ENCODE results near the gene MYO3A.

Gene MYO3A

DNA sequence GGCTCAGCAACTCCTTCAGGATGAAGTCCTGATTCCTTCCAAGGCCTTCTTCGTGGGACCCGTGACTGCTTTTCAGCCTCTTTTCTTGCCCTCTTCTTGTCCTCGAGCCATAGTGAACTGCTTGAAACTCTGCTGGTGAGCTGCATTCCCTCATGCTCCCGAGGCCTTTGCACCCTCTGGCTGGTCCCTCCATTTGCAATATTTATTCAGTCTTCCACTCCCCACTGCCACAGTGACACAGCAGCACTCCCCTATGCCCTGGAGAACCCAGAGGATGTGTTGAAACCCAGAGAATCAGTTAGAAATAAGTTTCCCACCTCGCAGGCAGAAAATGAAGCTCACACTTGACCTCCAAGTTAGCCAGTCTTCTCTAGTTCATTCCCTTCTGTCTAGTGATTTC, 260.2 kb downstream of the MYO3A start:
- peaks cover 5 to 8% of the 10 kb centered on the region in 2 donors for H3K4me1 Mint-ChIP-seq
- H3K27ac Mint-ChIP-seq: no peak overlapping the region
- peaks cover 7 to 8% of the 10 kb centered on the region in 2 donors for H3K9me3 Mint-ChIP-seq
- H3K36me3 Mint-ChIP-seq: peaks cover 0 to 4% of the 10 kb centered on the region in 2 donors
- H3K27me3 Mint-ChIP-seq: peaks cover 2 to 3% of the 10 kb centered on the region in 2 donors
- no peak overlapping the region for H3K4me3 Mint-ChIP-seq
- ATAC-seq (replicated peaks) (no peak), DNase-seq (no peak)

GRCh38 chr10:26197248-26197647, 263.2 kb downstream of the MYO3A start:
- H3K36me3 Mint-ChIP-seq: peaks cover 0 to 4% of the 10 kb centered on the region in 2 donors
- no peaks in the 10 kb centered on the region for H3K27me3 Mint-ChIP-seq

DNA sequence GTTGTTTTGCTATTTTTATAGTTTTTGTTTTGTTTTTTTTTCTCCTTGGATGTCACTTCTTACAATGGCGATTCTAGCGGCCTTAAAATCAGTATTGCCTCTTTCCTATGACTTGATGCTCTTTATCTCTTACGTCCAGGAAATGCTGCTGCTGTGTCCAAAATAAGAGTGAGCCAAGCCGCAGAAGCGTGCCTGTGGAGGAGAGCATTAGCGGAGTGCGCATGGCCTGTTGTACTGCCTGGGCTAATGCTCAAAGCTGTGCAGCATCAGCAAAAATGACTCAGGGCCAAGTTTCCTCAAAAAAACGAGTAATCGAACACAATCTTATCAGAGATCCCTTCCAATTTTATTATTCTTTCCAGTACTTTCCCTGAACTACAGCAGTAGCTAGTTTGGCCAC, 264.1 kb downstream of the MYO3A start:
- peaks cover 7 to 8% of the 10 kb centered on the region in 2 donors for H3K9me3 Mint-ChIP-seq
- ATAC-seq (replicated peaks) (no peak), DNase-seq (no peak)
- peaks cover 5 to 8% of the 10 kb centered on the region in 2 donors for H3K4me1 Mint-ChIP-seq
- peaks cover 0 to 4% of the 10 kb centered on the region in 2 donors for H3K36me3 Mint-ChIP-seq
- H3K27me3 Mint-ChIP-seq: no peaks in the 10 kb centered on the region
- H3K27ac Mint-ChIP-seq: no peak overlapping the region
- no peak overlapping the region for H3K4me3 Mint-ChIP-seq

More at GRCh38 chr10:26197248-26197647, 263.2 kb downstream of the MYO3A start:
- H3K4me3 Mint-ChIP-seq: no peak overlapping the region
- peaks cover 7 to 8% of the 10 kb centered on the region in 2 donors for H3K9me3 Mint-ChIP-seq
- H3K27ac Mint-ChIP-seq: no peak overlapping the region
- no peak for DNase-seq
- ATAC-seq (replicated peaks): no peak
- H3K4me1 Mint-ChIP-seq: peaks cover 5 to 8% of the 10 kb centered on the region in 2 donors

DNA sequence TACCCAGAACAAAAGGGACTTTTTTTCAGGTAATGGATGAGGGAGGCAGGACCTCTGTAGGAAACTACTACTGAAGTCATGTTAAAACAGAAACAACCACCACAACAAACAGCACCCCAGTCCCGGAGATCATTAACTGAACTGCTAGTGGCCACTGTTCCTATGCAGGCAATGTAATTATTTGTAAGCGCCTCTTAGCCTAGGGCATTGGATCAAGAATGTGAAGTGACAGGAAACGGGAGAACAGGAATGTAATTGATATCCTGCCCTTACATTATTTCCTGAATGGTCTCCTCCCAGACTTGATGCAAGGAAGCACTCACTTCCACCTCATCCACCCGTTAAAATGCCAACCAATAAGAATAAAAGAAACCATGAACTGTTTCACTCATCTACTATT, 265.8 kb downstream of the MYO3A start:
- Mint-ChIP-seq H3K4me3 (no peak overlapping the region), H3K4me1 (peaks cover 5 to 8% of the 10 kb centered on the region in 2 donors), H3K36me3 (peaks cover 0 to 4% of the 10 kb centered on the region in 2 donors), H3K27ac (no peak overlapping the region), H3K27me3 (no peaks in the 10 kb centered on the region), H3K9me3 (peaks cover 7 to 8% of the 10 kb centered on the region in 2 donors)
- DNase-seq (no peak), ATAC-seq (replicated peaks) (no peak)

DNA sequence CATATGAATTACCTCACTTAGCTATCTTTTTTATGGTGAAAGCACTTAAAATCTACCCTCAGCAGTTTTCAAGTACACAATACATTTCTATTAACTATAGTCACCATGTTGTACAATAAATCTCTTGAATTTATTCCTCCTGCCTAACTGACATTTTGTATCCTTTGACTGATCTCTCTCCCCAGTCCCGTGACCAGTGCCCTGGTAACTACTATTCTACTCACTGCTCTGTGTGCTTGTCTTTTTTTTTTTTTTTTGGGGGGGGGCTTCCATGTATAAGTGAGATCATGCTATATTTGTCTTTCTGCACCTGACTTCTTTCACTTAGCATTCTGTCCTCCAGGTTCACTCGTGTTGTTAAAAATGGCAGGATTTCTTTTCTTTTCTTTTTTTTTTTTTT, 271.2 kb downstream of the MYO3A start:
- H3K36me3 Mint-ChIP-seq: no peaks in the 10 kb centered on the region
- no peaks in the 10 kb centered on the region for H3K4me1 Mint-ChIP-seq
- peaks cover 3 to 5% of the 10 kb centered on the region in 2 donors for H3K9me3 Mint-ChIP-seq
- DNase-seq (no peak), ATAC-seq (replicated peaks) (no peak)
- H3K4me3 Mint-ChIP-seq: no peak overlapping the region
- peaks cover 7 to 8% of the 10 kb centered on the region in 2 donors for H3K27me3 Mint-ChIP-seq
- H3K27ac Mint-ChIP-seq: no peak overlapping the region

GRCh38 chr10:26211781-26212444, 277.9 kb downstream of the MYO3A start:
- H3K27me3 Mint-ChIP-seq: peaks cover 48 to 62% of the 10 kb centered on the region in 2 donors
- DNase-seq (no peak), ATAC-seq (replicated peaks) (no peak)
- no peak overlapping the region for H3K27ac Mint-ChIP-seq
- peaks cover 3 to 5% of the 10 kb centered on the region in 2 donors for H3K9me3 Mint-ChIP-seq
- H3K4me1 Mint-ChIP-seq: peaks cover 19 to 36% of the 10 kb centered on the region in 2 donors
- no peaks in the 10 kb centered on the region for H3K36me3 Mint-ChIP-seq
- no peak overlapping the region for H3K4me3 Mint-ChIP-seq

- Mint-ChIP-seq H3K27me3 (peaks cover 49 to 62% of the 10 kb centered on the region in 2 donors), H3K36me3 (no peaks in the 10 kb centered on the region), H3K4me3 (no peak overlapping the region), H3K27ac (no peak overlapping the region), H3K4me1 (peaks cover 24 to 42% of the 10 kb centered on the region in 2 donors), H3K9me3 (no peaks in the 10 kb centered on the region)
- ATAC-seq (replicated peaks): no peak
- no peak for DNase-seq
These were observed 278.5 kb downstream of the MYO3A start for GRCh38 chr10:26212511-26212910.

- H3K9me3 Mint-ChIP-seq: no peaks in the 10 kb centered on the region
- no peaks in the 10 kb centered on the region for H3K36me3 Mint-ChIP-seq
- no peak for DNase-seq
- no peak overlapping the region for H3K27ac Mint-ChIP-seq
- ATAC-seq (replicated peaks): no peak
- H3K27me3 Mint-ChIP-seq: peaks cover 52 to 67% of the 10 kb centered on the region in 2 donors
- peaks cover 26 to 45% of the 10 kb centered on the region in 2 donors for H3K4me1 Mint-ChIP-seq
- H3K4me3 Mint-ChIP-seq: no peak overlapping the region
These were observed 279.2 kb downstream of the MYO3A start for GRCh38 chr10:26213157-26213800.

- Mint-ChIP-seq H3K9me3 (no peaks in the 10 kb centered on the region), H3K36me3 (no peaks in the 10 kb centered on the region), H3K27me3 (peaks cover 59 to 73% of the 10 kb centered on the region in 2 donors), H3K27ac (no peak overlapping the region), H3K4me1 (peaks cover 29 to 49% of the 10 kb centered on the region in 2 donors), H3K4me3 (no peak overlapping the region)
- DNase-seq (no peak), ATAC-seq (replicated peaks) (no peak)
These were observed 280.0 kb downstream of the MYO3A start for GRCh38 chr10:26214004-26214403.

GRCh38 chr10:26214551-26215395, 280.7 kb downstream of the MYO3A start:
- H3K27ac Mint-ChIP-seq: peak overlapping the region; percentile 11
- peak overlapping the region; percentile 67 to 69 for H3K4me3 Mint-ChIP-seq

DNA sequence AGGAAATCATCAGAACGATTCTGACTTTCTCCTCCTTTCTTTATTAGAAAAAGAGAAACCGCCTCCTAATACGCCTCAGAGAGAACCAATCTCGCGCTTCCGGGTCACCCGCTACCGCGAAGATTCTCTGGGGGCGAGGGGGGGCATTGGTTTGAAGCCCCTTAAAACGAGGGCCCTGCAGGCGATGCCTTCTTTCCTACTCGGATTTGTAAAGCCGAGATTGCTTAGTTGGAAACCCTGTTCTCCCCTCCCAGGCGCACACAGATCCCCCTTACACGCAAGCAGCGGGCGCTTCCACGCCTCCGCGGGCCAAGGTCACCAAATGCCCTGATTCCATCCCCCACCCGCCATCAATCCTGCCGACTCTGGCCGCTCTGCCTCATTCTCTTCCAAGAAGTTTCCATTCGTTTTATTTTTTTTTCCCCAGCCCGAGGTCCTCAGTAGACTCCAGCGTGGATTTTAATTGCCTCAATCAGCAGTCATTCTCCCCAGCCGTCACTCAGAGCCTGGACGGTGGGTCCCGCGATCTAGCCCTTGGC, 281.4 kb downstream of the MYO3A start:
- Mint-ChIP-seq H3K27me3 (peaks cover 70 to 87% of the 10 kb centered on the region in 2 donors), H3K36me3 (no peaks in the 10 kb centered on the region), H3K27ac (peak overlapping the region; percentile 44), H3K4me3 (peak overlapping the region; percentile 67 to 69), H3K4me1 (peaks cover 29 to 49% of the 10 kb centered on the region in 2 donors), H3K9me3 (no peaks in the 10 kb centered on the region)
- DNase-seq (no peak), ATAC-seq (replicated peaks) (no peak)

More at GRCh38 chr10:26214551-26215395, 280.7 kb downstream of the MYO3A start:
- Mint-ChIP-seq H3K36me3 (no peaks in the 10 kb centered on the region), H3K9me3 (no peaks in the 10 kb centered on the region), H3K4me1 (peaks cover 29 to 49% of the 10 kb centered on the region in 2 donors), H3K27me3 (peaks cover 65 to 80% of the 10 kb centered on the region in 2 donors)
- DNase-seq (no peak), ATAC-seq (replicated peaks) (no peak)

- DNase-seq (peak; percentile 17), ATAC-seq (replicated peaks) (peak; percentile 77 to 78)
- Mint-ChIP-seq H3K9me3 (no peaks in the 10 kb centered on the region), H3K27ac (peak overlapping the region; percentile 62), H3K4me1 (peaks cover 29 to 49% of the 10 kb centered on the region in 2 donors), H3K27me3 (peaks cover 71 to 93% of the 10 kb centered on the region in 2 donors), H3K4me3 (peak overlapping the region; percentile 67 to 69), H3K36me3 (no peaks in the 10 kb centered on the region)
These were observed 282.0 kb downstream of the MYO3A start for GRCh38 chr10:26215935-26216584.

DNA sequence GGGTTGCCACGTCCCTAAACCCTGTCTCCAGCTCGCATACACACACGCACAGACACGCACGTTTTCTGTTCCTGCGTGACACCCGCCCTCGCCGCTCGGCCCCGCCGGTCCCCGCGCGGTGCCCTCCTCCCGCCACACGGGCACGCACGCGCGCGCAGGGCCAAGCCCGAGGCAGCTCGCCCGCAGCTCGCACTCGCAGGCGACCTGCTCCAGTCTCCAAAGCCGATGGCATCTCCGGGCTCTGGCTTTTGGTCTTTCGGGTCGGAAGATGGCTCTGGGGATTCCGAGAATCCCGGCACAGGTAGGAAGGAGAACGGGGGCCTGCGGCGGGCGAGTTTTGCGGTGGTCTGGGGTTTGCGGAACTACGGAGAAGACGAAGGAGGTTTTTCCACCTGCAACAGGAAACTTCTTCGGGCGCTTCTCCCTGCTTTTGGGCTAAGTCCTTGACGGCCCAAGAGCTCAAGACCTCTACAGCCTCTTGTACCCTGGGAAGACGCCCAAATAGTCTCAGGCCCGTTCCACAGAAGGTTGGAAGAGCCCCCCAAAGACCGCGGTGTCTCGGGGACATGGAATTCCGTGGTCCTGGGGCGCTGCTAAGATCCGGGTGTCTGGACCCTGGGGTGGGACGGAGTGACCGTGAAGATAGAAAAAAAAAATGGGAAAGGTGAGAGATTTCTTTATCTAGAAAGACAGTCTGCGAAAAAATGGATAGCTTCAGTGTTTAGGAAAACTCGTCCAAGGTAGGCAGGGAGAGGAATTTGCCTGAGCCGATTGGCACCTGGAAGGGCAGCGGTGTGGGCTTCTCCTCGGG, 282.8 kb downstream of the MYO3A start, which contains the start of gene GAD2:
Gene GAD2 (plus strand): TSS at position 190 of the 811 bp plus-strand sequence. CDS start 36 bp downstream, at position 226.
- H3K9me3 Mint-ChIP-seq: no peaks in the 10 kb centered on the region
- H3K27me3 Mint-ChIP-seq: peaks cover 78 to 96% of the 10 kb centered on the region in 2 donors
- peaks cover 29 to 49% of the 10 kb centered on the region in 2 donors for H3K4me1 Mint-ChIP-seq
- H3K36me3 Mint-ChIP-seq: no peaks in the 10 kb centered on the region
- H3K27ac Mint-ChIP-seq: peak within 1 kb of the TSS; percentile 80
- DNase-seq: no peak
- H3K4me3 Mint-ChIP-seq: peak within 1 kb of the TSS; percentile 67 to 73
- ATAC-seq (replicated peaks): peak in 1 of 2 donors; percentile 15
